Esophagus squamous epithelium (tissue), 5 donors: ENCODE results near the gene ACSM2B. TPM values are rescaled to one million over a fixed set of nuclear protein-coding genes. Genes with fewer than 3 reads are reported as not detected.
"Not testable (repeated sequence)": the region's sequence is repeated elsewhere in the genome, so short reads cannot be mapped to it uniquely, and the experiment has no call there.

Experiments
- DNase-seq: peaks from one replicate; lab custom pipeline; 2025; lab: John Stamatoyannopoulos, UW
- H3K27ac ChIP-seq, 4 donors: fragments of 200-600 bp; sonication (generic); one replicate each; pipeline ENCODE4 v1.5.1; 2016 to 2019; ENCODE audit warnings: mild to moderate bottlenecking in 1 of 4
- H3K27me3 ChIP-seq, 4 donors: fragments of 200-600 bp; sonication (generic); 1 replicate in 3 of 4; 2 replicates in 1 of 4; pipeline versions ENCODE4 v1.5.1 to v1.6.0; 2017 to 2021; ENCODE audit warnings: antibody characterized with exemption in 1 of 4
- H3K36me3 ChIP-seq, 3 donors: fragments of 200-600 bp; sonication (generic); one replicate each; pipeline ENCODE4 v1.5.1; 2016 to 2019
- H3K4me1 ChIP-seq, 3 donors: fragments of 200-600 bp; sonication (generic); one replicate each; pipeline ENCODE4 v1.5.1; 2017 to 2019
- H3K4me3 ChIP-seq, 4 donors: fragments of 200-600 bp; sonication (generic); 1 replicate in 3 of 4; 2 replicates in 1 of 4; pipeline ENCODE4 v1.5.1; 2016 to 2019; ENCODE audit warnings: mild to moderate bottlenecking in 2 of 4, moderate library complexity in 1 of 4
- H3K9me3 ChIP-seq, 3 donors: fragments of 200-600 bp; sonication (generic); one replicate each; pipeline ENCODE4 v1.5.1; 2016 to 2019
- POLR2A ChIP-seq, 4 donors: fragments of 450-650 bp; IDR thresholded peaks; one replicate each; pipeline ENCODE4 v1.6.1; 2017; ENCODE audit warnings: antibody characterized with exemption in 4 of 4, mild to moderate bottlenecking in 4 of 4, moderate library complexity in 3 of 4
- WGBS, 2 donors: methylation state at CpG; one replicate each; pipeline ENCODE4 v1.1.5; 2018; 5-methylcytosine and 5-hydroxymethylcytosine counted together
- intact Hi-C: fragments of 100-400 bp; cut with DNase I; formaldehyde crosslinking; loops from one replicate; pipeline ENCODE4 v1.15.0; 2022
- total RNA-seq, 4 donors: library from RNA; depleted of rRNA; stranded (reverse); fragments of >200 nt; gene quantifications; one replicate each; pipeline ENCODE4 v1.1.0, GENCODE V29; 2016
- TF ChIP-seq, protein P1 (sequence below), 6 experiments: fragments of 450-650 bp in 4 of 6; fragments of 200-600 bp in 2 of 6; sonication (generic) in 2 of 6; IDR thresholded peaks; one replicate each; pipeline ENCODE4 v1.5.1; 2016 to 2019; ENCODE audit warnings: antibody characterized with exemption in 6 of 6, mild to moderate bottlenecking in 4 of 6, moderate library complexity in 4 of 6
- donor health status: DM: yes; HTN: yes; CAD: no.

ACSM2B gene
- total RNA-seq, 4 donors from 2014 or later = not detected

DNA sequence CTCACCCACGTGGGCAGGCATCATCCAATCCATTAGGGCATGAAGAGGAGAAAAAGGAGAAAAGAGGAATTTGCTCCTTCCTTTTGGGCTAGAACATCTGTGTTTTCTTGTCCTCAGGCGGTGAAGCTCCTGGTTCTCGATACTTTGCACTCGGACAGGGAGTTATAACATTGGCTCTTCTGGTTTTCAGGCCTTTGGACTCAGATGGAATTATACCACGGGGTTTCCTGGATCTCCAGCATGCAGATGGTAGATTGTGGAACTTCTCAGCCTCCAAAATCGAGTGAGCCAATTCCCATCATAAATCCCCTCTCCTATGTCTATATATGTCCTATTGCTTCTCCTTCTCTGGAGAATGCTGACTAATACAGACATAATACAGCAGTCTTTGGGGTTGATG is 9.9 kb upstream of the ACSM2B start:
- intact Hi-C loops, H3K27me3 ChIP-seq, H3K4me1 ChIP-seq, H3K9me3 ChIP-seq, H3K36me3 ChIP-seq, H3K27ac ChIP-seq, H3K4me3 ChIP-seq, DNase-seq: not testable (repeated sequence)
- WGBS, 2 donors = 74 to 78% methylated on average over 5 to 6 of the region's 6 CpGs

DNA sequence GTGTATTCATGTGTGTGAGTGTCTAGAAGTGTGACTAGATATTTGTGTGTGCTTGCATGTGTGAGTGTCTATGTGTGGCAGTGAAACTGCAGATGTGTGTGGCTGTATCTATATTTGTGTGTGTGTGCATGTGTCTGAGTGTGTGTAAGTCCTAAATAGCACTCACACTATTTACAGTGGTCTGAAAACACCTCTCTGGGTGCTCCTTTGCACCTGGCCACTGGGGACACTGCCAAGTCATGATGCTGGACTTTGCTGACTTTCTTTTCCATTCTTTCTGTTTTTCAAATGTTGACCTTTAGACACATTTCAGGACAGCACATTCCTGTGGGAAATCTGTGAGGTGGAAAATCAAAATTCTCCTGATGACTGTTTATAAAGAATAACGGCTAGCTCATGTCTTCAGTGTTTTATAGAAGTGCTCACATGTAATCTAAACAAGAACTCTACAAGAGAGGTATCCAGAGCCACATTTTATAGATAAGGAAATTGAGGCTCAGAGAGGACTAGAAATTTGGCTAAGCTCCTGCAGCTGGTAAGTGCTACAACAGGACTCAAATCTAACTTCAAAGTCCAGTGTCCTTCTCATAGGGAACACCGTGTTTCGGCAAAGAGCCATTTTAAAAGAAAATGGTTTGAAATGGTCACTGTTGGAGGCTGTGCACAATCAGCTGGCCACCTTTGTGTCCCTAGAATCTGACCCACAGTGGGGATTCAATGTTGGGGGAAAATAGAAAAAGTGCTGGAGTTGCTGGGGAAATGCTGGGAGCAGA is 4.5 kb upstream of the ACSM2B start:
- H3K27me3 ChIP-seq, H3K27ac ChIP-seq, H3K4me1 ChIP-seq, H3K4me3 ChIP-seq, intact Hi-C loops, H3K9me3 ChIP-seq, DNase-seq, H3K36me3 ChIP-seq: not testable (repeated sequence)
- no CpG with 5 or more reads among the region's 3 CpGs for WGBS, 2 donors

GRCh38 chr16:20578091-20578490 is 1.9 kb upstream of the ACSM2B start:
- WGBS, 2 donors = 100% methylated on average over 1 of the region's 3 CpGs; no CpG with 5 or more reads in 1 of the 2 donors

GRCh38 chr16:20569117-20569651 is 7.0 kb downstream of the ACSM2B start:
- H3K27ac ChIP-seq, H3K4me1 ChIP-seq, H3K4me3 ChIP-seq, intact Hi-C loops, H3K36me3 ChIP-seq, DNase-seq, H3K9me3 ChIP-seq, H3K27me3 ChIP-seq: not testable (repeated sequence)
- WGBS, 2 donors = 72 to 77% methylated on average over 2 of the region's 2 CpGs

More at GRCh38 chr16:20578091-20578490, 1.9 kb upstream of the ACSM2B start:
- H3K4me3 ChIP-seq, H3K9me3 ChIP-seq, H3K36me3 ChIP-seq, DNase-seq, intact Hi-C loops, H3K27me3 ChIP-seq, H3K4me1 ChIP-seq, H3K27ac ChIP-seq: not testable (repeated sequence)

GRCh38 chr16:20568404-20568803 is 7.8 kb downstream of the ACSM2B start:
- no peak overlapping the region for H3K27ac ChIP-seq
- no peak for DNase-seq
- no peak overlapping the region for H3K4me3 ChIP-seq
- no peak for TF ChIP-seq POLR2A (IDR thresholded peaks at IDR 0.05)
- TF ChIP-seq, protein P1, sequence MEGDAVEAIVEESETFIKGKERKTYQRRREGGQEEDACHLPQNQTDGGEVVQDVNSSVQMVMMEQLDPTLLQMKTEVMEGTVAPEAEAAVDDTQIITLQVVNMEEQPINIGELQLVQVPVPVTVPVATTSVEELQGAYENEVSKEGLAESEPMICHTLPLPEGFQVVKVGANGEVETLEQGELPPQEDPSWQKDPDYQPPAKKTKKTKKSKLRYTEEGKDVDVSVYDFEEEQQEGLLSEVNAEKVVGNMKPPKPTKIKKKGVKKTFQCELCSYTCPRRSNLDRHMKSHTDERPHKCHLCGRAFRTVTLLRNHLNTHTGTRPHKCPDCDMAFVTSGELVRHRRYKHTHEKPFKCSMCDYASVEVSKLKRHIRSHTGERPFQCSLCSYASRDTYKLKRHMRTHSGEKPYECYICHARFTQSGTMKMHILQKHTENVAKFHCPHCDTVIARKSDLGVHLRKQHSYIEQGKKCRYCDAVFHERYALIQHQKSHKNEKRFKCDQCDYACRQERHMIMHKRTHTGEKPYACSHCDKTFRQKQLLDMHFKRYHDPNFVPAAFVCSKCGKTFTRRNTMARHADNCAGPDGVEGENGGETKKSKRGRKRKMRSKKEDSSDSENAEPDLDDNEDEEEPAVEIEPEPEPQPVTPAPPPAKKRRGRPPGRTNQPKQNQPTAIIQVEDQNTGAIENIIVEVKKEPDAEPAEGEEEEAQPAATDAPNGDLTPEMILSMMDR (IDR thresholded peaks at IDR 0.05) = no peak
- H3K9me3 ChIP-seq = no peaks in the 10 kb centered on the region
- H3K27me3 ChIP-seq = no peaks in the 10 kb centered on the region
- no peaks in the 10 kb centered on the region for H3K4me1 ChIP-seq
- intact Hi-C loops = no loop called here
- 71 to 83% methylated on average over 3 of the region's 3 CpGs for WGBS, 2 donors
- H3K36me3 ChIP-seq = no peaks in the 10 kb centered on the region

- H3K4me1 ChIP-seq = no peaks in the 10 kb centered on the region
- no peaks in the 10 kb centered on the region for H3K36me3 ChIP-seq
- DNase-seq = no peak
- no peak overlapping the region for H3K27ac ChIP-seq
- no peaks in the 10 kb centered on the region for H3K9me3 ChIP-seq
- TF ChIP-seq, protein P1 (IDR thresholded peaks at IDR 0.05) = no peak
- TF ChIP-seq POLR2A (IDR thresholded peaks at IDR 0.05) = no peak
- H3K4me3 ChIP-seq = no peak overlapping the region
- H3K27me3 ChIP-seq = no peaks in the 10 kb centered on the region
- intact Hi-C loops = no loop called here
These were observed 9.3 kb downstream of the ACSM2B start for GRCh38 chr16:20566864-20567263.

DNA sequence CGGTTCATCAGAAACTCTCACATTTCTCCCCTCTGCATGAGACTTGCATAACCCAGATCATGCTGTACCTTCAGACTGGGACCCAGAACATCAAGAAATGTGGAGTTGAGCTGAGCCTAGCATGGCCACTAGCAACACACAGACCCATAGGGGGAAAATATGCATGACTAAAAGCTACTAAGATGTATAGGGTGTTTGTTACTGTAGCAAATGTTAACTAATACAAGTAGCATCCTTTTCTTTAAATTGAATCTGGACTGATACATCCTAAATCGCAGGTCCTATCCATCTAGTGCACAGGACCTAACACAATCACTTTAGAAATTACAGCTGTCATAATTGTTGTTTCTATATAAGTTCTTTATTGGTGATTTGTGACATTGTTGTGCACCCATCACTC is 10.8 kb downstream of the ACSM2B start:
- H3K4me3 ChIP-seq, DNase-seq, H3K4me1 ChIP-seq, H3K27me3 ChIP-seq, H3K27ac ChIP-seq, H3K9me3 ChIP-seq, intact Hi-C loops, H3K36me3 ChIP-seq: not testable (repeated sequence)
- WGBS, 2 donors = 88 to 89% methylated on average over 2 of the region's 2 CpGs

DNA sequence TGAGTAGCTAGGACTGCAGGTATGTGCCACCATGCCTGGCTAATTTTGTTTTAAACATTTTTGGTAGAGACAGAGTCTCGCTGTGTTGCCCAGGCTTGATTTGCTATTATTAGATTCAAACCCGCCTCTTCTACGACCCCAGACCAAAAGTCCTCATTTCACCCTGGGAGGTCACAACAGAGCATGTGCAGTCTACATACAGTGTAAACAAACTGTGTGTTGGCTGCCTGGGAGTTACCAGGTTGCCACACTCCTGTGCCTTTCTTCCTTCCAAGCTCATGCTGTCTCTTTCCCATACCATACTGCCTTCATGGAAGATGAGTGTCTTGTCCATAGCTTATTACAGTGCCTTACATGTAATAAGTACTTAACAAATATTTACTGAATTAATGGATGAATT is 11.9 kb downstream of the ACSM2B start:
- H3K4me3 ChIP-seq, intact Hi-C loops, H3K4me1 ChIP-seq, DNase-seq, H3K9me3 ChIP-seq, H3K27me3 ChIP-seq, H3K36me3 ChIP-seq, H3K27ac ChIP-seq: not testable (repeated sequence)
- WGBS, 2 donors = 80 to 100% methylated on average over 1 to 2 of the region's 3 CpGs

GRCh38 chr16:20555628-20556027 is 20.5 kb downstream of the ACSM2B start:
- H3K27ac ChIP-seq, H3K27me3 ChIP-seq, H3K4me3 ChIP-seq, intact Hi-C loops, H3K9me3 ChIP-seq, H3K4me1 ChIP-seq, DNase-seq, H3K36me3 ChIP-seq: not testable (repeated sequence)
- WGBS, 2 donors = 61 to 65% methylated on average over 2 of the region's 2 CpGs

GRCh38 chr16:20554689-20555088 is 21.5 kb downstream of the ACSM2B start:
- H3K27ac ChIP-seq, H3K27me3 ChIP-seq, H3K36me3 ChIP-seq, DNase-seq, H3K9me3 ChIP-seq, intact Hi-C loops, H3K4me1 ChIP-seq, H3K4me3 ChIP-seq: not testable (repeated sequence)
- 33 to 84% methylated on average over 1 to 3 of the region's 3 CpGs for WGBS, 2 donors

DNA sequence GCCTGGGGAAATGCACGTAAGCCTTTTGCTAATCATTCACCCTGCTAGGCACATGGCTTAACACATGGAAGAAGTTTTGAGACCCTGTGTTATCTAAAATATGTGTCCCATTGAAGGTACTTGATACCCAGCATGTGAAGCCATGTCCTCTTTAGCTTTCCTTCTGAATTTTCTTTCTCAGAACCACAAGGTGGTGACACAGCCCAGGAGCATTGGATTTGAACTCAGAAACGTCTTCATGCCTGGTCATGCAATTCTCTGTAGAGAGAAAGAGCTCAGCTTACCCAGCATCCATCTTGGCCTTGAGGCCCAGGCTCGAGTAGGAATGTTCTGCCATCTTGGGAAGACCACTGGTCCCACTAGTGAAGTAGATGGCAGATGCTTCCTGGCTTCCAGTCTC is 22.7 kb downstream of the ACSM2B start:
- H3K9me3 ChIP-seq, H3K4me3 ChIP-seq, DNase-seq, H3K27me3 ChIP-seq, H3K36me3 ChIP-seq, intact Hi-C loops, H3K4me1 ChIP-seq, H3K27ac ChIP-seq: not testable (repeated sequence)
- 35 to 75% methylated on average over 2 to 3 of the region's 3 CpGs for WGBS, 2 donors
